Type B pancreatic cell (in vitro differentiated cells): ENCODE measurements around the gene NOPCHAP1. TPM values are rescaled to one million over a fixed set of nuclear protein-coding genes. Genes with fewer than 3 reads are reported as not detected.

Experiments
- DNase-seq: peaks from one replicate; pipeline ENCODE4 v3.0.0; 2021; ENCODE audit warnings: mixed read lengths; ENCODE audit not compliant: unreplicated experiment; ENCODE audit errors: extremely low spot score
- H3K27ac Mint-ChIP-seq: 2 replicates; pipeline ENCODE4 v1.8.0; 2021; ENCODE audit warnings: mild to moderate bottlenecking, mixed read lengths
- H3K27me3 Mint-ChIP-seq: 2 replicates; pipeline ENCODE4 v1.8.0; 2021; ENCODE audit warnings: mixed read lengths
- H3K36me3 Mint-ChIP-seq: 2 replicates; pipeline ENCODE4 v1.8.0; 2021; ENCODE audit warnings: mixed read lengths
- H3K4me1 Mint-ChIP-seq: one replicate; pipeline ENCODE4 v1.8.0; 2021; ENCODE audit warnings: mixed read lengths; ENCODE audit not compliant: unreplicated experiment
- H3K4me3 Mint-ChIP-seq: 2 replicates; pipeline ENCODE4 v1.8.0; 2021; ENCODE audit warnings: mild to moderate bottlenecking, mixed read lengths
- H3K9me3 Mint-ChIP-seq: 2 replicates; pipeline ENCODE4 v1.8.0; 2021; ENCODE audit warnings: mixed read lengths
- total RNA-seq: library from RNA; stranded (reverse); gene quantifications from 2 replicates; pipeline ENCODE4 v1.2.1, GENCODE V29; 2021; ENCODE audit warnings: low replicate concordance
- TF ChIP-seq, protein P1 (sequence below): fragments of 200-600 bp; sonication (generic); conservative IDR thresholded peaks from 2 replicates; pipeline ENCODE4 v1.5.0; 2021; ENCODE audit warnings: antibody characterized with exemption, mild to moderate bottlenecking

The NOPCHAP1 gene
- total RNA-seq, 1 donor from 2014 or later: 20.1 TPM

DNA sequence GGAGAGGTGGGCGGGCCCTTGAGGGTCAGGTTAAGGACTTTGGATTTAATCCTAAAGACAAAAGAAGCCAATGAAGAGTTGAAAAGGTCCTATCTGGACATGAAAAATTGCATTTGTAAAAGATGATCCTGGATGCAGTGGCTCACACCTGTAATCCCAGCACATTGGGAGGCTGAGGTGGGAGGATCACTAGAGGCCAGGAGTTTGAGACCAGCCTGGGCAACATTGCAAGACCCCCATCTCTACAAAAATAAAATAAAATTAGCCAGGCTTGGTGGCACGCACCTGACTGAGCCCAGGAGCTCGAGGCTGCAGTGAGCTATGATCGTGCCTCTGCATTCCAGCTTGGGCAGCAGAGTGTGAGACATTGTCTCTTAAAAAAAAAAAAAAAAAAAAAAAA, 25.7 kb upstream of the NOPCHAP1 start:
- peaks cover 27% of the 10 kb centered on the region for H3K4me1 Mint-ChIP-seq
- H3K27ac Mint-ChIP-seq: no peak overlapping the region
- DNase-seq: no peak
- H3K4me3 Mint-ChIP-seq: no peak overlapping the region
- peaks cover 39% of the 10 kb centered on the region for H3K27me3 Mint-ChIP-seq
- no peaks in the 10 kb centered on the region for H3K9me3 Mint-ChIP-seq
- no peaks in the 10 kb centered on the region for H3K36me3 Mint-ChIP-seq
- TF ChIP-seq, protein P1, sequence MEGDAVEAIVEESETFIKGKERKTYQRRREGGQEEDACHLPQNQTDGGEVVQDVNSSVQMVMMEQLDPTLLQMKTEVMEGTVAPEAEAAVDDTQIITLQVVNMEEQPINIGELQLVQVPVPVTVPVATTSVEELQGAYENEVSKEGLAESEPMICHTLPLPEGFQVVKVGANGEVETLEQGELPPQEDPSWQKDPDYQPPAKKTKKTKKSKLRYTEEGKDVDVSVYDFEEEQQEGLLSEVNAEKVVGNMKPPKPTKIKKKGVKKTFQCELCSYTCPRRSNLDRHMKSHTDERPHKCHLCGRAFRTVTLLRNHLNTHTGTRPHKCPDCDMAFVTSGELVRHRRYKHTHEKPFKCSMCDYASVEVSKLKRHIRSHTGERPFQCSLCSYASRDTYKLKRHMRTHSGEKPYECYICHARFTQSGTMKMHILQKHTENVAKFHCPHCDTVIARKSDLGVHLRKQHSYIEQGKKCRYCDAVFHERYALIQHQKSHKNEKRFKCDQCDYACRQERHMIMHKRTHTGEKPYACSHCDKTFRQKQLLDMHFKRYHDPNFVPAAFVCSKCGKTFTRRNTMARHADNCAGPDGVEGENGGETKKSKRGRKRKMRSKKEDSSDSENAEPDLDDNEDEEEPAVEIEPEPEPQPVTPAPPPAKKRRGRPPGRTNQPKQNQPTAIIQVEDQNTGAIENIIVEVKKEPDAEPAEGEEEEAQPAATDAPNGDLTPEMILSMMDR: no peak

DNA sequence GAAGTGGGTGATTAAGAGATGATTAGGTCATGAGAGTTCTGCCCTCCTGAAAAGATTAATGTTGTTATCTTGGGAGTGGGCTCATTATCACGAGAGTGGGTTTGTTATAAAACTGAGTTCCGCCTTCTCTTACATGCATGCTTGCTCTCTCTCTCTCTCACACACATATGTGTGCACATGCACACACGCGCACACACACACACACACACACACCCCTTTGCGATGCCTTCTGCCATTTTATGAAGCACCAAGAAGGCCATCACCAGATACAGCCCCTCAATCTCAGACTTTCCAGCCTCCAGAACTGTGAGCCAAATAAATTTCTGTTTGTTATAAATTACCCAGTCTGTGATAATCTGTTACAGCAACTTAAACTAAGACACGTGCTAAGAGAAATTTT, 22.4 kb upstream of the NOPCHAP1 start:
- peaks cover 24% of the 10 kb centered on the region for H3K4me1 Mint-ChIP-seq

DNA sequence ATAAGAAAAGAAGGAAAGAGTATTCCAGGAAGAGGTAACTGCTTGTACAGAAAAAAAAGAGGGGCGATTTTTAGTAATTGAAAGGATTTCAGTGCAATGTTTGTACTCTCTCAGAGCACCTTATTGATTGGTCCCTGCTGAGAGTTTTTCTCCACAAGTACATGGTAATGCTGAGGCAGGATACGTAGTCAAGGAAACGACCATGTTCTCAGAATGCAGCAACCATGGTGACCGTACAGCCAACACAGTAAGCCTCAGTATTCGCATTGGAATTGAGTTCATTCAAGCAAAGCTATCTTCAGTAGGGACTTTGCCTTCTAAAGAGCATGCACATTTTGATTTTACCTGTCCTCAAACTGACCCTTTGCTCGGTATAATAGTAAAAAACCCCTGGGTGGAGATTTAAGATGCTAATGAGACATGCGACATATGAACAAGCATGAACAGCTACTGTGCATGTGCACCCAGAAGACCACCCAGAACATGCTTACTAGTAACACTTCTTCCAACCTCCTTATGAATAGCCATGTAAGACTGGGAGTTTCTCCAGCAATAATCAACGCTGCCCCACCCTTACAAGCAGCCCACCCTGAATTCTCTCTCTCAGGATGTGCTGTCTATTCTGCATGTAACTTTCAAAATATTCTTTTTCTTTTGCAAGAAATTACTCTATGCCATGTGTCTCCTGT, 21.8 kb upstream of the NOPCHAP1 start:
- TF ChIP-seq, protein P1: no peak
- H3K27ac Mint-ChIP-seq: no peak overlapping the region
- H3K4me3 Mint-ChIP-seq: no peak overlapping the region
- H3K4me1 Mint-ChIP-seq: peaks cover 19% of the 10 kb centered on the region
- no peak for DNase-seq
- no peaks in the 10 kb centered on the region for H3K36me3 Mint-ChIP-seq
- peaks cover 14% of the 10 kb centered on the region for H3K27me3 Mint-ChIP-seq
- no peaks in the 10 kb centered on the region for H3K9me3 Mint-ChIP-seq

More for the DNA sequence above, 22.4 kb upstream of the NOPCHAP1 start:
- H3K36me3 Mint-ChIP-seq: no peaks in the 10 kb centered on the region
- H3K27me3 Mint-ChIP-seq: peaks cover 18% of the 10 kb centered on the region
- TF ChIP-seq, protein P1: no peak
- H3K27ac Mint-ChIP-seq: no peak overlapping the region
- no peak overlapping the region for H3K4me3 Mint-ChIP-seq
- DNase-seq: no peak
- H3K9me3 Mint-ChIP-seq: no peaks in the 10 kb centered on the region

DNA sequence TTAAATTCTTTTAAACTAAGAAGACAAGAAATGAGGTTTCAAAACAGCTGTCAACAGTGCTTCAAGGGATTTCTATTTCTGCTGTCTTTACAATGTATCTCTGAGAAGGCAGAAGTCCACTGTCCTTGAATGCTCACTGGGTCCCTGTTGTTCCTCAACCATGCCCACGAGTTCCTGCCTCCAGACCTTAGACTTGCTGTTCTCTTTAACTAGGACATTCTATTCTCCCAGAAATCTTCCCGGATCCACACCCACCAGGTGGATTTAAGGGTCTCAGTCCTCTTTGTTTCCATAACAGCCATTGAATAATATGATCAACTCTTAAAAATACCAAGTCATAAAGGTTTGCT, 21.3 kb upstream of the NOPCHAP1 start:
- no peak overlapping the region for H3K27ac Mint-ChIP-seq
- no peak for DNase-seq
- peaks cover 13% of the 10 kb centered on the region for H3K4me1 Mint-ChIP-seq
- H3K9me3 Mint-ChIP-seq: no peaks in the 10 kb centered on the region
- peaks cover 13% of the 10 kb centered on the region for H3K27me3 Mint-ChIP-seq
- no peaks in the 10 kb centered on the region for H3K36me3 Mint-ChIP-seq
- H3K4me3 Mint-ChIP-seq: no peak overlapping the region
- TF ChIP-seq, protein P1: no peak

DNA sequence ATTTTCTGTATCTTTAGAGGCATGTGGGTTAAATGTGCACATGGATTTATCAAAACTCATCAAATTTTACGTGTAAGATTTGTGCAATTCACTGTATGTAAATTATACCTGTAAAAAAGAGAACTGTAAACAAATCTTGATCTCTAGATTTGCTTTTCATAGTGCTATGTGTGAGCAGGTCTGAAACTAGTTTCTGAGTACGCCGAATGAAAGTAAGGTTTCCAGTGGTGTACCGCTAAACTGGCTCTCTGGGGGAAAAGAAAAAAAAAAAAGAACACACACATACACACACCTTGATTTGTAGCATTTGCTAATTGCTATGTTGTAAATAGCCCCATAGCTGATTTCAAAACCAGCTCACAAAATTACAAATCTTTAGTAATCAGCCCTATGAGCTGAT, 19.4 kb upstream of the NOPCHAP1 start:
- Mint-ChIP-seq H3K27ac (no peak overlapping the region), H3K4me3 (no peak overlapping the region), H3K9me3 (no peaks in the 10 kb centered on the region), H3K36me3 (no peaks in the 10 kb centered on the region), H3K27me3 (peaks cover 6% of the 10 kb centered on the region), H3K4me1 (peaks cover 9% of the 10 kb centered on the region)
- TF ChIP-seq, protein P1: no peak
- DNase-seq: no peak
